HEK293 (cell line): Measurements from ENCODE around the gene DCST1.

Experiments used
- BCL11B ChIP-seq: fragments of 450-650 bp; formaldehyde crosslinking; IDR thresholded peaks from 2 replicates; pipeline ENCODE4 v1.5.1; 2016; ENCODE audit warnings: low read depth, missing biosample characterization, missing genetic modification characterization
- IKZF3 ChIP-seq: fragments of 450-650 bp; IDR thresholded peaks from 2 replicates; pipeline ENCODE4 v1.5.0; 2018; ENCODE audit warnings: missing biosample characterization, mild to moderate bottlenecking, missing genetic modification characterization, moderate library complexity
- KLF8 ChIP-seq: fragments of 450-650 bp; formaldehyde crosslinking; IDR thresholded peaks from 2 replicates; pipeline ENCODE4 v1.5.1; 2016; ENCODE audit warnings: missing biosample characterization, missing genetic modification characterization
- WT1 ChIP-seq: fragments of 450-650 bp; formaldehyde crosslinking; IDR thresholded peaks from 2 replicates; pipeline ENCODE4 v1.5.1; 2016; ENCODE audit warnings: missing biosample characterization, missing genetic modification characterization
- ZBTB17 ChIP-seq: fragments of 450-650 bp; formaldehyde crosslinking; IDR thresholded peaks from 2 replicates; pipeline ENCODE4 v1.5.1; 2016; ENCODE audit warnings: missing biosample characterization, missing genetic modification characterization
- ZFP41 ChIP-seq: fragments of 450-650 bp; formaldehyde crosslinking; IDR thresholded peaks from 2 replicates; pipeline ENCODE4 v1.5.1; 2016; ENCODE audit warnings: missing biosample characterization, missing genetic modification characterization, borderline replicate concordance
- ZNF155 ChIP-seq: fragments of 450-650 bp; formaldehyde crosslinking; IDR thresholded peaks from 2 replicates; pipeline ENCODE4 v1.5.1; 2016; ENCODE audit warnings: missing biosample characterization, missing genetic modification characterization
- ZNF16 ChIP-seq: fragments of 450-650 bp; formaldehyde crosslinking; IDR thresholded peaks from 2 replicates; pipeline ENCODE4 v1.5.1; 2016; ENCODE audit warnings: low read depth, missing biosample characterization, missing genetic modification characterization
- ZNF211 ChIP-seq: fragments of 450-650 bp; formaldehyde crosslinking; IDR thresholded peaks from 2 replicates; pipeline ENCODE4 v1.5.1; 2016; ENCODE audit warnings: low read depth, missing biosample characterization, missing genetic modification characterization
- ZNF24 ChIP-seq: fragments of 450-650 bp; formaldehyde crosslinking; IDR thresholded peaks from 2 replicates; pipeline ENCODE4 v1.5.1; 2016; ENCODE audit warnings: missing biosample characterization, missing genetic modification characterization
- ZNF302 ChIP-seq: fragments of 450-650 bp; formaldehyde crosslinking; IDR thresholded peaks from 2 replicates; pipeline ENCODE4 v1.5.1; 2016; ENCODE audit warnings: missing biosample characterization, missing genetic modification characterization, low read depth
- ZNF341 ChIP-seq: fragments of 450-650 bp; formaldehyde crosslinking; IDR thresholded peaks from 2 replicates; pipeline ENCODE4; 2016; ENCODE audit warnings: low read depth, missing biosample characterization, missing genetic modification characterization
- ZNF404 ChIP-seq: fragments of 450-650 bp; formaldehyde crosslinking; IDR thresholded peaks from 2 replicates; pipeline ENCODE4 v1.5.1; 2017; ENCODE audit warnings: missing biosample characterization, missing genetic modification characterization
- ZNF416 ChIP-seq: fragments of 450-650 bp; formaldehyde crosslinking; IDR thresholded peaks from 2 replicates; pipeline ENCODE4 v1.5.1; 2016; ENCODE audit warnings: missing biosample characterization, missing genetic modification characterization
- ZNF560 ChIP-seq: fragments of 450-650 bp; formaldehyde crosslinking; IDR thresholded peaks from 2 replicates; pipeline ENCODE4 v1.5.1; 2017; ENCODE audit warnings: missing biosample characterization, missing genetic modification characterization, borderline replicate concordance
- ZNF561 ChIP-seq: fragments of 450-650 bp; IDR thresholded peaks from 2 replicates; pipeline ENCODE4 v1.5.1; 2018; ENCODE audit warnings: missing biosample characterization, missing genetic modification characterization, borderline replicate concordance
- ZNF571 ChIP-seq: fragments of 450-650 bp; formaldehyde crosslinking; IDR thresholded peaks from 2 replicates; pipeline ENCODE4 v1.5.0; 2017; ENCODE audit warnings: missing biosample characterization, missing genetic modification characterization
- ZNF580 ChIP-seq: fragments of 450-650 bp; formaldehyde crosslinking; IDR thresholded peaks from 2 replicates; pipeline ENCODE4 v1.5.1; 2016; ENCODE audit warnings: missing biosample characterization, missing genetic modification characterization
- ZNF830 ChIP-seq: fragments of 450-650 bp; IDR thresholded peaks from 2 replicates; pipeline ENCODE4 v1.5.0; 2018; ENCODE audit warnings: missing biosample characterization, missing genetic modification characterization, low read depth, mild to moderate bottlenecking, moderate library complexity
- TF ChIP-seq, protein P1 (sequence below): fragments of 450-650 bp; formaldehyde crosslinking; IDR thresholded peaks from 2 replicates; pipeline ENCODE4 v1.5.1; 2016; ENCODE audit warnings: missing biosample characterization, missing genetic modification characterization
- TF ChIP-seq, protein P2 (sequence below): fragments of 450-650 bp; formaldehyde crosslinking; IDR thresholded peaks from 2 replicates; pipeline ENCODE4 v1.5.1; 2016; ENCODE audit warnings: missing biosample characterization, missing genetic modification characterization, borderline replicate concordance
- TF ChIP-seq, protein P3 (sequence below): fragments of 450-650 bp; formaldehyde crosslinking; IDR thresholded peaks from 2 replicates; pipeline ENCODE4; 2016; ENCODE audit warnings: missing biosample characterization, missing genetic modification characterization
- TF ChIP-seq, protein P4 (sequence below): fragments of 450-650 bp; formaldehyde crosslinking; IDR thresholded peaks from 2 replicates; pipeline ENCODE4 v1.5.1; 2016; ENCODE audit warnings: missing biosample characterization, missing genetic modification characterization

DCST1 gene

DNA sequence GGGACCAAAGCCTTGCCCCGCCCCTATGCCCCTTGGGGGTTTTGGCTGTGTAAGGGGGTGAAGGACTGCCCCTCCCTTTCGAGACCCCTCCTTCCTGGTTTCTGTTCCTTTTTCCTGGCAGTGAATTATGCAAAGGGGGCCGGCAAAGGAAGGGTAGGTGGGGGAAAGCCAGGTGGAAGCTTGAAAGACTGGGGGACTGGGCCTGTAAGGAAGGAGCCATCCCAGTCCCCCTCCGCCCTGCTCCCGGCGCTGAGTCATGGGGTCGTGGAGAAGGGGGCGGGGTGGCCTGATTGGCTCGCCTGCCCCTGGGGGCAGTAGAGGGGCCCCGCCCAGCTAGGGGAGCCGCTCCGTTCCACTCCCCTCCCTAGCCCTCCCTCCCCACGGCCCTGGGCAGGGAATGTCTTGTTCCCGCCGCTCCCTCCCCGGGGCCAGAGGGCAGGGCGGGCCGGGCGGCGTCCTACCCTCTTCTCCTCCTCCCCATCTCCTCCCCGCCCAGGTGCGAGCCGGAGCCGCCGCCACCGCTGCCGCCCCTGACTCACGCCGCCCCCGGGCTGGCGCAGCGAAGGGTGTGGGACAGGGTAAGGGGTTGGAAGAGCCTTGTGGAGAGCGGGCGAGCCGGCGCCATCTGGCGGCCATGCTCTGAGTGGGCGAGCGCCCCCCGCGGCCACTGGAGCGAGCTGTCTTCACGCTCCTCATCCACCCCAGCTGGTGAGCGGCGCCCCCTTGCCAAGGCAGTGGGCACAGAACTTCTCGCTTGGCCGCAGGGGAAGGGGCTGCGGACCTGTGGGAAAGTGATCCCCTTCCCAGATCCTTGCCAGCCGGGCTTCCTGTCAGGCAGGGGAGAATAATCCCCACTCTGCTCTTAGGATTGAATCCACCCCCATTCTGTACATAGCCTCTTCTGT, 16.3 kb upstream of the DCST1 start (continued):
- TF ChIP-seq, protein P1, sequence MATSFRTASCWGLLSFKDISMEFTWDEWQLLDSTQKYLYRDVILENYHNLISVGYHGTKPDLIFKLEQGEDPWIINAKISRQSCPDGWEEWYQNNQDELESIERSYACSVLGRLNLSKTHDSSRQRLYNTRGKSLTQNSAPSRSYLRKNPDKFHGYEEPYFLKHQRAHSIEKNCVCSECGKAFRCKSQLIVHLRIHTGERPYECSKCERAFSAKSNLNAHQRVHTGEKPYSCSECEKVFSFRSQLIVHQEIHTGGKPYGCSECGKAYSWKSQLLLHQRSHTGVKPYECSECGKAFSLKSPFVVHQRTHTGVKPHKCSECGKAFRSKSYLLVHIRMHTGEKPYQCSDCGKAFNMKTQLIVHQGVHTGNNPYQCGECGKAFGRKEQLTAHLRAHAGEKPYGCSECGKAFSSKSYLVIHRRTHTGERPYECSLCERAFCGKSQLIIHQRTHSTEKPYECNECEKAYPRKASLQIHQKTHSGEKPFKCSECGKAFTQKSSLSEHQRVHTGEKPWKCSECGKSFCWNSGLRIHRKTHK, result no peak
- peak; percentile 93 for TF ChIP-seq IKZF3 (tag by site-specific recombination)
- TF ChIP-seq ZNF830, result no peak
- peak; percentile 95 for TF ChIP-seq ZNF580 (tag by site-specific recombination)
- TF ChIP-seq, protein P2, sequence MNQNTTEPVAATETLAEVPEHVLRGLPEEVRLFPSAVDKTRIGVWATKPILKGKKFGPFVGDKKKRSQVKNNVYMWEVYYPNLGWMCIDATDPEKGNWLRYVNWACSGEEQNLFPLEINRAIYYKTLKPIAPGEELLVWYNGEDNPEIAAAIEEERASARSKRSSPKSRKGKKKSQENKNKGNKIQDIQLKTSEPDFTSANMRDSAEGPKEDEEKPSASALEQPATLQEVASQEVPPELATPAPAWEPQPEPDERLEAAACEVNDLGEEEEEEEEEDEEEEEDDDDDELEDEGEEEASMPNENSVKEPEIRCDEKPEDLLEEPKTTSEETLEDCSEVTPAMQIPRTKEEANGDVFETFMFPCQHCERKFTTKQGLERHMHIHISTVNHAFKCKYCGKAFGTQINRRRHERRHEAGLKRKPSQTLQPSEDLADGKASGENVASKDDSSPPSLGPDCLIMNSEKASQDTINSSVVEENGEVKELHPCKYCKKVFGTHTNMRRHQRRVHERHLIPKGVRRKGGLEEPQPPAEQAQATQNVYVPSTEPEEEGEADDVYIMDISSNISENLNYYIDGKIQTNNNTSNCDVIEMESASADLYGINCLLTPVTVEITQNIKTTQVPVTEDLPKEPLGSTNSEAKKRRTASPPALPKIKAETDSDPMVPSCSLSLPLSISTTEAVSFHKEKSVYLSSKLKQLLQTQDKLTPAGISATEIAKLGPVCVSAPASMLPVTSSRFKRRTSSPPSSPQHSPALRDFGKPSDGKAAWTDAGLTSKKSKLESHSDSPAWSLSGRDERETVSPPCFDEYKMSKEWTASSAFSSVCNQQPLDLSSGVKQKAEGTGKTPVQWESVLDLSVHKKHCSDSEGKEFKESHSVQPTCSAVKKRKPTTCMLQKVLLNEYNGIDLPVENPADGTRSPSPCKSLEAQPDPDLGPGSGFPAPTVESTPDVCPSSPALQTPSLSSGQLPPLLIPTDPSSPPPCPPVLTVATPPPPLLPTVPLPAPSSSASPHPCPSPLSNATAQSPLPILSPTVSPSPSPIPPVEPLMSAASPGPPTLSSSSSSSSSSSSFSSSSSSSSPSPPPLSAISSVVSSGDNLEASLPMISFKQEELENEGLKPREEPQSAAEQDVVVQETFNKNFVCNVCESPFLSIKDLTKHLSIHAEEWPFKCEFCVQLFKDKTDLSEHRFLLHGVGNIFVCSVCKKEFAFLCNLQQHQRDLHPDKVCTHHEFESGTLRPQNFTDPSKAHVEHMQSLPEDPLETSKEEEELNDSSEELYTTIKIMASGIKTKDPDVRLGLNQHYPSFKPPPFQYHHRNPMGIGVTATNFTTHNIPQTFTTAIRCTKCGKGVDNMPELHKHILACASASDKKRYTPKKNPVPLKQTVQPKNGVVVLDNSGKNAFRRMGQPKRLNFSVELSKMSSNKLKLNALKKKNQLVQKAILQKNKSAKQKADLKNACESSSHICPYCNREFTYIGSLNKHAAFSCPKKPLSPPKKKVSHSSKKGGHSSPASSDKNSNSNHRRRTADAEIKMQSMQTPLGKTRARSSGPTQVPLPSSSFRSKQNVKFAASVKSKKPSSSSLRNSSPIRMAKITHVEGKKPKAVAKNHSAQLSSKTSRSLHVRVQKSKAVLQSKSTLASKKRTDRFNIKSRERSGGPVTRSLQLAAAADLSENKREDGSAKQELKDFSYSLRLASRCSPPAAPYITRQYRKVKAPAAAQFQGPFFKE, result peak; percentile 89; the same call in 1 of the 2 replicates
- TF ChIP-seq KLF8, result peak; percentile 97
- TF ChIP-seq ZBTB17 (tag by site-specific recombination), result peak; percentile 95
- no peak for TF ChIP-seq ZNF404 (tag by site-specific recombination)
- TF ChIP-seq BCL11B (tag by site-specific recombination), result peak; percentile 94
- peak; percentile 100 for TF ChIP-seq ZNF341
- TF ChIP-seq, protein P3, sequence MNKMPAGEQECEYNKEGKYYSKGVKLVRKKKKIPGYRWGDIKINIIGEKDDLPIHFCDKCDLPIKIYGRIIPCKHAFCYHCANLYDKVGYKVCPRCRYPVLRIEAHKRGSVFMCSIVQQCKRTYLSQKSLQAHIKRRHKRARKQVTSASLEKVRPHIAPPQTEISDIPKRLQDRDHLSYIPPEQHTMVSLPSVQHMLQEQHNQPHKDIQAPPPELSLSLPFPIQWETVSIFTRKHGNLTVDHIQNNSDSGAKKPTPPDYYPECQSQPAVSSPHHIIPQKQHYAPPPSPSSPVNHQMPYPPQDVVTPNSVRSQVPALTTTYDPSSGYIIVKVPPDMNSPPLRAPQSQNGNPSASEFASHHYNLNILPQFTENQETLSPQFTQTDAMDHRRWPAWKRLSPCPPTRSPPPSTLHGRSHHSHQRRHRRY (tag by site-specific recombination), result no peak
- no peak for TF ChIP-seq ZNF155 (tag by site-specific recombination)
- no peak for TF ChIP-seq ZNF560 (tag by site-specific recombination)
- TF ChIP-seq ZNF561 (tag by site-specific recombination), result peak; percentile 93
- TF ChIP-seq WT1, result peak; percentile 97
- TF ChIP-seq, protein P4, sequence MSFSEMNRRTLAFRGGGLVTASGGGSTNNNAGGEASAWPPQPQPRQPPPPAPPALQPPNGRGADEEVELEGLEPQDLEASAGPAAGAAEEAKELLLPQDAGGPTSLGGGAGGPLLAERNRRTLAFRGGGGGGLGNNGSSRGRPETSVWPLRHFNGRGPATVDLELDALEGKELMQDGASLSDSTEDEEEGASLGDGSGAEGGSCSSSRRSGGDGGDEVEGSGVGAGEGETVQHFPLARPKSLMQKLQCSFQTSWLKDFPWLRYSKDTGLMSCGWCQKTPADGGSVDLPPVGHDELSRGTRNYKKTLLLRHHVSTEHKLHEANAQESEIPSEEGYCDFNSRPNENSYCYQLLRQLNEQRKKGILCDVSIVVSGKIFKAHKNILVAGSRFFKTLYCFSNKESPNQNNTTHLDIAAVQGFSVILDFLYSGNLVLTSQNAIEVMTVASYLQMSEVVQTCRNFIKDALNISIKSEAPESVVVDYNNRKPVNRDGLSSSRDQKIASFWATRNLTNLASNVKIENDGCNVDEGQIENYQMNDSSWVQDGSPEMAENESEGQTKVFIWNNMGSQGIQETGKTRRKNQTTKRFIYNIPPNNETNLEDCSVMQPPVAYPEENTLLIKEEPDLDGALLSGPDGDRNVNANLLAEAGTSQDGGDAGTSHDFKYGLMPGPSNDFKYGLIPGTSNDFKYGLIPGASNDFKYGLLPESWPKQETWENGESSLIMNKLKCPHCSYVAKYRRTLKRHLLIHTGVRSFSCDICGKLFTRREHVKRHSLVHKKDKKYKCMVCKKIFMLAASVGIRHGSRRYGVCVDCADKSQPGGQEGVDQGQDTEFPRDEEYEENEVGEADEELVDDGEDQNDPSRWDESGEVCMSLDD (tag by site-specific recombination), result peak; percentile 95
- TF ChIP-seq ZNF416, result no peak
- peak; percentile 68 for TF ChIP-seq ZNF24 (tag by site-specific recombination)
- no peak for TF ChIP-seq ZFP41 (tag by site-specific recombination)
- TF ChIP-seq ZNF16, result no peak
- TF ChIP-seq ZNF571, result no peak
- TF ChIP-seq ZNF211 (tag by site-specific recombination), result no peak
- TF ChIP-seq ZNF302 (tag by site-specific recombination), result 0 out of 2 replicates have a peak, but pooled peaks have one; percentile 23
